MG63 (cell line): ENCODE results near the gene CD2AP. TPM values are rescaled to one million over a fixed set of nuclear protein-coding genes. Genes with fewer than 3 reads are reported as not detected.

Source experiments
- DNase-seq: peaks from one replicate; pipeline ENCODE4 v3.0.0-alpha.2; 2020
- H3K27me3 ChIP-seq: fragments of 250-450 bp; sonication (Bioruptor Pico); 2 replicates; pipeline ENCODE4 v1.5.1; 2020; ENCODE audit warnings: mild to moderate bottlenecking, moderate library complexity
- H3K36me3 ChIP-seq: fragments of 250-450 bp; sonication (Bioruptor Pico); 2 replicates; pipeline ENCODE4 v1.5.1; 2020; ENCODE audit warnings: mild to moderate bottlenecking, moderate library complexity
- H3K4me3 ChIP-seq: fragments of 250-450 bp; sonication (Bioruptor Pico); 2 replicates; pipeline ENCODE4 v1.5.1; 2020; ENCODE audit warnings: mild to moderate bottlenecking, moderate library complexity
- H3K9me3 ChIP-seq: fragments of 250-450 bp; sonication (Bioruptor Pico); 2 replicates; pipeline ENCODE4 v1.5.1; 2020; ENCODE audit warnings: mild to moderate bottlenecking, moderate library complexity
- total RNA-seq: library from RNA; depleted of rRNA; stranded (reverse); fragments of >200 nt; shearing (Covaris generic); gene quantifications from 2 replicates; pipeline ENCODE4 v1.2.3, GENCODE V29; 2014; ENCODE audit warnings: low replicate concordance

CD2AP gene
- total RNA-seq, 1 experiment from 2014 or later, result 14.2 TPM

GRCh38 chr6:47483516-47483852 is 5.9 kb downstream of the CD2AP start:
- H3K9me3 ChIP-seq, result no peaks in the 10 kb centered on the region
- H3K27me3 ChIP-seq, result no peaks in the 10 kb centered on the region
- H3K36me3 ChIP-seq, result no peaks in the 10 kb centered on the region
- no peak overlapping the region for H3K4me3 ChIP-seq
- DNase-seq, result no peak

- H3K27me3 ChIP-seq, result no peaks in the 10 kb centered on the region
- H3K4me3 ChIP-seq, result no peak overlapping the region
- H3K9me3 ChIP-seq, result no peaks in the 10 kb centered on the region
- DNase-seq, result no peak
- H3K36me3 ChIP-seq, result no peaks in the 10 kb centered on the region
These were observed 6.4 kb downstream of the CD2AP start for GRCh38 chr6:47483853-47484546.

- no peaks in the 10 kb centered on the region for H3K36me3 ChIP-seq
- H3K27me3 ChIP-seq, result no peaks in the 10 kb centered on the region
- H3K9me3 ChIP-seq, result no peaks in the 10 kb centered on the region
- no peak overlapping the region for H3K4me3 ChIP-seq
- DNase-seq, result no peak
These were observed 7.0 kb downstream of the CD2AP start for GRCh38 chr6:47484616-47485015.

GRCh38 chr6:47485083-47485482 is 7.5 kb downstream of the CD2AP start:
- DNase-seq, result no peak
- Histone ChIP-seq H3K27me3 (no peaks in the 10 kb centered on the region), H3K9me3 (no peaks in the 10 kb centered on the region), H3K4me3 (no peak overlapping the region), H3K36me3 (no peaks in the 10 kb centered on the region)

- Histone ChIP-seq H3K4me3 (no peak overlapping the region), H3K36me3 (no peaks in the 10 kb centered on the region), H3K27me3 (no peaks in the 10 kb centered on the region), H3K9me3 (no peaks in the 10 kb centered on the region)
- DNase-seq, result no peak
These were observed 8.0 kb downstream of the CD2AP start for GRCh38 chr6:47485491-47486135.

GRCh38 chr6:47489995-47490394 is 12.4 kb downstream of the CD2AP start:
- no peaks in the 10 kb centered on the region for H3K9me3 ChIP-seq
- no peaks in the 10 kb centered on the region for H3K36me3 ChIP-seq
- no peak overlapping the region for H3K4me3 ChIP-seq
- no peak for DNase-seq
- no peaks in the 10 kb centered on the region for H3K27me3 ChIP-seq

- H3K27me3 ChIP-seq, result no peaks in the 10 kb centered on the region
- DNase-seq, result no peak
- no peak overlapping the region for H3K4me3 ChIP-seq
- H3K36me3 ChIP-seq, result no peaks in the 10 kb centered on the region
- no peaks in the 10 kb centered on the region for H3K9me3 ChIP-seq
These were observed 13.1 kb downstream of the CD2AP start for GRCh38 chr6:47490676-47491075.

- Histone ChIP-seq H3K4me3 (no peak overlapping the region), H3K9me3 (no peaks in the 10 kb centered on the region), H3K36me3 (no peaks in the 10 kb centered on the region), H3K27me3 (no peaks in the 10 kb centered on the region)
- DNase-seq, result no peak
These were observed 14.8 kb downstream of the CD2AP start for GRCh38 chr6:47492355-47492754.

- DNase-seq, result no peak
- Histone ChIP-seq H3K36me3 (no peaks in the 10 kb centered on the region), H3K27me3 (no peaks in the 10 kb centered on the region), H3K4me3 (no peak overlapping the region), H3K9me3 (no peaks in the 10 kb centered on the region)
These were observed 17.6 kb downstream of the CD2AP start for GRCh38 chr6:47495207-47495606.

GRCh38 chr6:47495954-47496545 is 18.5 kb downstream of the CD2AP start:
- no peaks in the 10 kb centered on the region for H3K27me3 ChIP-seq
- H3K4me3 ChIP-seq, result no peak overlapping the region
- H3K36me3 ChIP-seq, result no peaks in the 10 kb centered on the region
- no peak for DNase-seq
- H3K9me3 ChIP-seq, result no peaks in the 10 kb centered on the region

GRCh38 chr6:47496935-47497579 is 19.5 kb downstream of the CD2AP start:
- Histone ChIP-seq H3K4me3 (no peak overlapping the region), H3K27me3 (no peaks in the 10 kb centered on the region), H3K9me3 (no peaks in the 10 kb centered on the region), H3K36me3 (no peaks in the 10 kb centered on the region)
- DNase-seq, result no peak

GRCh38 chr6:47502920-47503319 is 25.3 kb downstream of the CD2AP start:
- Histone ChIP-seq H3K9me3 (no peaks in the 10 kb centered on the region), H3K36me3 (no peaks in the 10 kb centered on the region), H3K4me3 (no peak overlapping the region), H3K27me3 (no peaks in the 10 kb centered on the region)
- DNase-seq, result no peak

- DNase-seq, result no peak
- Histone ChIP-seq H3K4me3 (no peak overlapping the region), H3K9me3 (peaks cover 12% of the 10 kb centered on the region), H3K36me3 (peaks cover 8% of the 10 kb centered on the region), H3K27me3 (no peaks in the 10 kb centered on the region)
These were observed 32.3 kb downstream of the CD2AP start for GRCh38 chr6:47509937-47510336.

- peaks cover 8% of the 10 kb centered on the region for H3K36me3 ChIP-seq
- DNase-seq, result no peak
- no peak overlapping the region for H3K4me3 ChIP-seq
- H3K27me3 ChIP-seq, result no peaks in the 10 kb centered on the region
- H3K9me3 ChIP-seq, result peaks cover 12% of the 10 kb centered on the region
These were observed 35.3 kb downstream of the CD2AP start for GRCh38 chr6:47512872-47513271.

- no peaks in the 10 kb centered on the region; the same call in 1 of the 2 replicates for H3K9me3 ChIP-seq
- DNase-seq, result no peak
- no peaks in the 10 kb centered on the region for H3K27me3 ChIP-seq
- no peak overlapping the region for H3K4me3 ChIP-seq
- no peaks in the 10 kb centered on the region for H3K36me3 ChIP-seq
These were observed 41.7 kb downstream of the CD2AP start for GRCh38 chr6:47519279-47519678.

- H3K36me3 ChIP-seq, result no peaks in the 10 kb centered on the region
- no peaks in the 10 kb centered on the region for H3K27me3 ChIP-seq
- H3K9me3 ChIP-seq, result no peaks in the 10 kb centered on the region
- no peak overlapping the region for H3K4me3 ChIP-seq
- no peak for DNase-seq
These were observed 42.7 kb downstream of the CD2AP start for GRCh38 chr6:47520282-47520681.

- no peak for DNase-seq
- Histone ChIP-seq H3K36me3 (no peaks in the 10 kb centered on the region; the same call in 1 of the 2 replicates), H3K4me3 (no peak overlapping the region), H3K27me3 (no peaks in the 10 kb centered on the region), H3K9me3 (no peaks in the 10 kb centered on the region)
These were observed 44.4 kb downstream of the CD2AP start for GRCh38 chr6:47521961-47522360.
